Activated CD8-positive, alpha-beta memory T cell treated with anti-CD3 and anti-CD28 coated beads for 1 hour (primary cell): ENCODE measurements around the gene NR3C2.

ENCODE experiments used
- DNase-seq, 2 donors: peaks; one replicate each; pipeline ENCODE4 v3.0.0-alpha.2; 2020; ENCODE audit warnings: low read depth in 1 of 2; ENCODE audit errors: extremely low read depth in 1 of 2

NR3C2 gene

DNA sequence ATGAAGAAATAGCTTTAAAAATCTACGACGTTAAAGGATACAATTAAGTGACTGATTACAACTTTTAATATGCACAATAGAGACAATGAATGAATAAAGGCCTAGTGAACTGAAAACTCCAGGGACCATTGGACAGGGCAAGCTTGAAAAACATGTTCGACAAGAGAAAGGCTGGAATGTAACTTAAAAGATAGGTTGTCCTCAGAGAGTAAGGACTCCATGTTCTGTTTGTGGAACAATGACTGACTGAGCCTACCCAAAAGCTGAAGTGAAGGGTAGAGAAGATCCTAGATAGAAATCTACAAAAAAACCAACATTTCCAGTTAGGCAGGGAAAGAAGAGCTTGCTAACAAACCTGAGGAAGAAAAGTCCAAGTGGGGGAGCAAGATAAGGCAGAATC, 173.4 kb downstream of the NR3C2 start:
- DNase-seq = no peak

DNA sequence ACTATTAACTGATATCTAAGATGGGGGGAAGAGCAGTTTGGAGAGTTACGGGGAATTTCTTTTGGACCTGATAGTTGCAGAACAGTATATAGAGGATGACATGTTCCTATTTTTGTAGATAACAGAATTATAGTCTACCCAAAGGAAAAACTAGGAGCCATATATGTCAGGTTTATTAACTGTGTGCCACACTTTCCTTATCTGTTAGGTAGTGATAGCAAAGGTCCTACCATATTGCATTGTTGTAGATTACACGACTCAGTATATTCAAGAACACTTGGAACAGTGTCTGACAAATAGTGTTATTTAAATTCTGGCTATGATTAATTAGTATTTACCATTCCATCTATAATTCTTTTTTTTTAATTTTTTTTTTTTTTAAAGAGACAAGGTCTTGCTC, 175.3 kb downstream of the NR3C2 start:
- DNase-seq = no peak

DNA sequence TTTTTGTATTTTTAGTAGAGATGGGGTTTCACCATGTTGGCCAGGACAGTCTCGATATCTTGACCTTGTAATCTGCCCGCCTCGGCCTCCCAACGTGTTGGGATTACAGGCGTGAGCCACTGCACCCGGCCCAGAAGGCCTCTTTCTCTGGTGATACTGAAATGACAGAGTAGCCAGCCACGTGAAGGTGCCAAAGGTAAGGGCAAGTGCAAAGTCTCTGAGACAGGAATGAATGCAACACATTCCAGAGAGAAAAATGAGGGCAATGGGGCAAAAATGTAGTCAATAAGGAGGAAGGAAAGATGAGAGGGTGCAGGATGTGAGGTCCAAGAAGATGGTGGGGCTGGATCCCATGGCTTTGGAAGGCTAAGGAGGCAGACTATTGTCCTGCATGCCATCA, 176.0 kb downstream of the NR3C2 start:
- no peak for DNase-seq

DNA sequence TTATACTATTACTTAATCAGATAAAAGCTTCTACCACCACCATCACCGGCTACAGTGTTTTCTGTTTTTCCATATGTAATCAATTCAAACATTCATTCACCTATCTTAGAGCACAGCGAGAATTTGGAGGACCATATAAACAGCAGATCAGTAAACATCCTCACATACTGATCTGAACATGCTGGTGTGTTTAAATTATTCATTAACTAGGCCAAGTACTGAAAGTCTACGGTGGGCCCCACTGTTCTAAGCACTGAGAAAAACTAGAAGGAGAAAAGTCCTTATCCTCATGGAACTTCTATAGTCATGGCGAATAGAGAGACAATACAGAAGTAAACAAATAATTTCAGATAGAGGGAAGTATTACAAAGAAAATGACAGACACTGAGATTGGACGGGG, 176.6 kb downstream of the NR3C2 start:
- DNase-seq = no peak

DNA sequence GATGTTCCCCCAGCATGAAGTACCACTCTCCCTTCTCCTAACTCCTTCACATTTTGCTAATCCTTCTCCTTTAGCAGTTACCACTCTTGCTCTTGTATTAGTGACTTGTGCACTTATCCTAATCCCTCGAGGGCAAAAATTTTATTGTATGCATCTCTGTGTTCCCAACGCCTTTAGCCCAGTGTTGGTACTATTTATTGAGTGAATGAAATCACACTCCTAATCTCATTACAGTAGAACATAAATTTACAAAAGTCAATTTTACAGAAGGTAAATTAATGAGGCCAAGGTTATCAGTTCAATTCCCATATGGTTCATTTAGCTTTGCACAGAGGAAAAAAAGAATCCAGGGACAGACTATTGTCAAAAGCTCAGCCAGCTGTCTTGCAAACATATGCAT, 178.4 kb downstream of the NR3C2 start:
- DNase-seq = no peak

DNA sequence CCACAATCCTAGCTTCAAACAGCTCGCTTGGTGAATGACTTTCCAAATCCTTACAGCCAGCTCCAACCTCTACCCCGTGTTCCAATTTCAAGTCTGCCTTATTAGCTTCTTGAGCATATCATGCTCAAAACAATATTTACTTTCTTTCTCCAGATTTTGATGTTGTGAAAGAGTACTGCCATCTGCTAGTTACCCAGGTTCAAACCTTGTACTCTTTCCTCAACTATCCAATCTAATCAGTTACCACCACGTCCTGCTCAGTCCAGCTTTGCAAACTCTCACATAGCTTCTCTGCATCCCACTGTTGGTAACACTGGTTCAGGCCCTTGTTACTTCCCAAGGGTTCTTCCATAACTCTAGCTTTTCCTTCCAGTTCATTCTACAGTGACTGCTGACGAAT, 179.1 kb downstream of the NR3C2 start:
- no peak for DNase-seq

DNA sequence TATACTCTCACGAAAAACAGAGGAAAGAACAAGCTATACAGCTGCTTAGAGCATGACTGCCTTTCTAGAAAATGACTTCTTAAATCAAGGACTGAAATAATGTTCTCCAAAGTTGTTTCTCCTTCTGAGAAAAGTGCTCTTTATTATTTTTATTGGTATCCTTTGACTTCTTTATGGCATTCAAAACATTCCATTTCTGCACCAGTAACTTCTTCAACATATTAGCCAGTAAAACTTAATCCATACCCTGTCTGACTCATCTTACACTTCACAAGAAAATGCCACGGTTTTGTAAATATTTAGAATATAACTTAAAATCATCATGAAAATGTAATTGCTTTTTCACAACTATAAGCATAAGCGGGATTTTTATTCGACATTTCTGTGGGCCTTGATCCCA, 180.4 kb downstream of the NR3C2 start:
- no peak for DNase-seq

DNA sequence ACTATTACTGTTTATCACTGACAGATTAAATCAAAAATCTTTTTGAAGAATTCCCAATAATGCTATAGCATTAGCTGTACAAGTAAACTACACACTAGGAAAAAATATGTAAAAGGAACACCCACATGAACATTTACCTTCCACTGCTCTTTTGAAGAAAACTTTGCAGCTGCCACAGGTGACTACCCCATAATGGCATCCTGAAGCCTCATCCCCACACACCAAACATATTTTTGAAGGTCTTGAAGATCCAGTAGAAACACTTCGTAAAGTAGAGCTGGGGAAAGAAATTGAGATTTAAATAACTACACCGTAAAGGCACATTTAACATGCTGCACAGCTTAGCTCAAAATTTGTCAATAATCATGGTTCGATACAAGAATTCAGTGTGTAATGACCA, 182.4 kb downstream of the NR3C2 start:
- DNase-seq = no peak

DNA sequence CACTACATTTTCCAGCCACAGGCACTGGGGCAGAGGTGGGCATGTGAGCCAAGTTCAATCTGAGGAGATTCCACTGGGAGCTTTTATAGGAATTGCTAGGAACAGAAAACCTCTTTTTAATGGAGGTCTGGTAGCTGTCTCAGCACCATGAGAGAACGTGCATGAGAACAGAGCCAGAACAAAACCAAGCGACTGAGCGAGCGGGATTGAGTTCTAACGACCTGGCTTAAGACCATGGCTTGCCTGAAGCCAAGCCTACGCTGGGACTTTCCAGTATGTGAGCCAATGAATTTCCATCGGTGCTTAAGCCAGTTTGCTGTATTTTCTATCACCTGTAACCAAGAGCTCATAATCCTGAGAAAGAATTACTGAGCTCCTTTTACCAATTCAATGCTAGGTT, 183.7 kb downstream of the NR3C2 start:
- DNase-seq = no peak

DNA sequence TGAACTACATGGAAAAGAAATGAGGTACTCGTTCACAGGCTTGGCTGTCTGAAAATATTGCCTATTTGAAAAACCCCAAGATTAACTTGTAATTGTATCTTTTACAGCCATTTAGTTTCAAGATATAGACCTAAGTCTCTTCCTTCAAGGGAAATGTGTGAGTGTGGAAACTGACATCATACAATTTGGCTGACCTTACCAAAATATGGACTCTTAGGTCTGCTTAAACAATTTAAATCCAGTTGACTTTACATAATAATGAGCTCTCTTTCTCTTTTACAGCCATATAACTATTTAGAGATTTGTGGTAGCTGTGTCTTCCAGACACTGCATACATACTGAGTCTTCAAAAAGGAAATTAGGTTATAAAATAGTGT, 186.9 kb downstream of the NR3C2 start:
- DNase-seq = no peak

DNA sequence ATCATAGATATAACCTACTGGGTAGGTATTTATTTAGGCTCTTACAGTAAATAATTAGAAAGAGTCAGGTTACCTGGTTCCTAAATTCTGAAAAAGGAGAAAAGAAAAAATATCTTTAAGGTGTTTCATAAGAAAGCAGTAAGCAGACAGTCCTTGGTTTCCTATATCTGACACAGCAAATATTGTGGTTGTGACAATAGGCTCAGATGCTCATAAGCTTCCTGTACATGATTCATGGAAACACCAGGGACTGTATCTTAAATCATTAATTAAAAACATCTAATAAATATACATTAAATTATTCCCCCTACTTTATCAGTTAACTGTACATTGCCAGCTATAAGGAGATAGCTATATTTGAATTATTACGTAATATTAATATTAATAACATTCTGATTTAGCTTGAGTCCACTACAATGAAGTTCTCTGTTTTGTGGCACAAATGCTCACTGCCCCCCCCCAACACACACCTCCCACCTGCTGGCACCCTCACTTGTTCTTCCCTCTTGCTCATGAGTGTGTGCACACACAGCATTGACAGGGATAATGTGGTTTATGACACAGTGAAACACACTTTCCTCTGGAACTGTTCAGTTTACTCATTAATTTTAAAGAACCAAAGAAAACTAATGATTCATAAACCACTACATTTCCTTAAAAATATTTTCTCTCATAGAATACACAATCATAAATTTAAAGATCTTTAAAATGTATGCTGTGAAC, 187.4 kb downstream of the NR3C2 start:
- DNase-seq = no peak

DNA sequence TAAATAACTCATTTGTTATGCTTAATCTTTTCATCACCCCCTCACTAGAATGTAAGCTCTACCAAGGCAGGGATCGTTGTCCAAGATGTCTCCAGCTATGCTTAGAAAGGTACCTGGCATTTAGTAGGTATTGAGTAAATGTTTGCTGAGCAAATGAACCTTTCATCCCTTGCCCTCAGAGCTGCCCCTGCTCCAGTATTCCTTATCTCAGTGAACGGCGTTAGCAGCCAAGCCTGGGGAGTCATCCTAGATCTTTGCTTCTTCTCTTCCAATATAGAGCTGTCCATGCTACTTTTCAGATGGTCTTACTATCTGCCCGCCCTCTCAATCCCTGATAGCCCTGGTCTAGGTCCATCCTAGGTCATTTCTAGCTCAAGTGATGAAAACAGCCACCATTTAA, 188.4 kb downstream of the NR3C2 start:
- DNase-seq = no peak

DNA sequence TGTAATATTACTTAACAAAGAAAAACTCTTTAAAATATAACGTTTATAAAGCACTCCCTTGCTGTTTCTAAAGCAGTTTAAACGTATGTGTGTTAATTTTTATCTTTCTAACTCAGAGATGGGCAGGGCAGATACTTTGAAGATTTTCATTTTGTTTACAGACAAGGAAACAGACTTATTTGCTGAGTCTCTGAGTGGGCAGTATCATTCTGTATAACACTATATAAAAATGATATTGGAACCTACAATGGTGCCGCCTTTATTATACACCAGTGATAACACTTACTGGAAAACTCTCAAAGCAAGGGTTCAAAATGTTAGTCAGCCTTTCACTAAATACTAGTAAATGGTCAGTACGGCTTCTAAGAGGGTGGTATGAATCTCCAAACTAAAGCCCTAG, 193.4 kb downstream of the NR3C2 start:
- no peak for DNase-seq

DNA sequence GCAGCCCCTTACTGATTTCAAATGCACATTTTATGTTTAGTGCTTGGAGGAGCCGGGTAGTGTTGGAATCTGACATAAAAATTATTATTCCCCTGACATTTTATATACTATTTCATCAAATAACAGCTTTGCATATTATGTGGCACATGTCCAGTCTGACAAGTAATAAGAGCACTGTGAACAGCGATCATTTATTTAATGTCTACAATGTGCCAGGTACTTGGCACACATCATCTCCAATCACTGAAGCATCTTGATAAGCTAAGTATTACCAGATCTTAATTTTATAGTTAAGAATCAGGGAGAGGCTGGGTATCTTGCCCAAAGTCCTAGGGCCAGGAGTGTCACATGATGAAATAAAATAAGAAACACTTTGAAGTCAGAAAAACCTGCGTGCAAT, 197.2 kb downstream of the NR3C2 start:
- DNase-seq = no peak

DNA sequence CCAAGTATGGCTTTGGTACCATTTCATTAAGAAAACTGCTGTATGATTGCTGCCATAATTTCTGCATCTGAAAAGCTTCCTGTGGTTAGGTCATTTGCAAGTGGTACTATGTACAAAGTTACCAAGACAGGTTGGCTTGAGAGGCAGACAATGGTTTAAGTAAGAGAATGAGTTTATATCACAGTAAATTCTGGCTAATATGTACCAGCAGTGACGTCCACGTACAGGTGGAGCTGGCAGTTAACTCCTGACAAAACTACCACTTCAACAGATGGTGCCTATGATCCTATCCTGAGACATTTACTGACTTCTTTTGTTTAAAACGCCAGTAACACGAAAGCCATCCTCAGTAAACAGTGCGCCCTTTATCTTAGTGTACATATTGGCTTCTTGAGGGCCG, 198.4 kb downstream of the NR3C2 start:
- no peak for DNase-seq

DNA sequence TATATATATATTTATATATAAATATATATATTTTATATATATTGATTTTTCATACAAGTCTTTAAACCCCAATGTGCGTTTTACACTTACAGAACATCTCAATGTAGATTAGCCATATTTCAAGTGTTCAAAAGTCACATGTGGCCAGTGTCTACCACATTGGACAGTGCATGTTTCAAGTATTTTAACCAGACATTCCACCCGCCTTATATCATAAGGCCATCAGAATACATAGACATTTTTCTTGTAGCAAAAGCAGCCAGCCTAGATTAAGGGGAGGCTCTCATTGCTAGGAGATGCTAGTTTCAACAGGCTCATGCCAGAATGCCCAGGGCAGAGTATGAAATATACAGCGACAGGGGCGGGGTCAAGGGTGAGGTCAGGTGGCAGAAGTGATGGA, 202.0 kb downstream of the NR3C2 start:
- DNase-seq = no peak

DNA sequence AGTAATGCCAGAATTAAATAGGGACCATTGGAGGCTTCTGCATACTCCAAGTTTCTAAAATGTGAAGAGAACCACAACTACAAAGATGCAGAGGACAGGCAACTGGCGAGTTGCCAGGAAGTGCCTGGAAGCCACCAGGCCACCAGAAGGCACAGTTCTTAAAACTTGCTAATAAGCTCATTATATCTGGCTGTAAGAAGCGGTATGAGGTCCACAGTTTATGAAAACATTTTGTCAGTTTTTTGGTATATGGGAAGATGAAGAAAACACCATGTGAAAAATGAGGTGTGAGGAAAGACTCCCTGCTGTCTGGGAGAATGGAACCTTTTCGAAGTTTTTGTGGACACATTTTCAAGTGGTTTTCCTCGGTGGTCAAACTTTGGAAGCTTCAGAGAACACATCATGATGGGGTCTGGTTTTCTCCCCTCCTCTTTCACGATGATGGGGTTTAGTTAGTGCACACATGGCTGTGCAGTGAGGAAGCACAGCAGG, 202.7 kb downstream of the NR3C2 start:
- DNase-seq = no peak

DNA sequence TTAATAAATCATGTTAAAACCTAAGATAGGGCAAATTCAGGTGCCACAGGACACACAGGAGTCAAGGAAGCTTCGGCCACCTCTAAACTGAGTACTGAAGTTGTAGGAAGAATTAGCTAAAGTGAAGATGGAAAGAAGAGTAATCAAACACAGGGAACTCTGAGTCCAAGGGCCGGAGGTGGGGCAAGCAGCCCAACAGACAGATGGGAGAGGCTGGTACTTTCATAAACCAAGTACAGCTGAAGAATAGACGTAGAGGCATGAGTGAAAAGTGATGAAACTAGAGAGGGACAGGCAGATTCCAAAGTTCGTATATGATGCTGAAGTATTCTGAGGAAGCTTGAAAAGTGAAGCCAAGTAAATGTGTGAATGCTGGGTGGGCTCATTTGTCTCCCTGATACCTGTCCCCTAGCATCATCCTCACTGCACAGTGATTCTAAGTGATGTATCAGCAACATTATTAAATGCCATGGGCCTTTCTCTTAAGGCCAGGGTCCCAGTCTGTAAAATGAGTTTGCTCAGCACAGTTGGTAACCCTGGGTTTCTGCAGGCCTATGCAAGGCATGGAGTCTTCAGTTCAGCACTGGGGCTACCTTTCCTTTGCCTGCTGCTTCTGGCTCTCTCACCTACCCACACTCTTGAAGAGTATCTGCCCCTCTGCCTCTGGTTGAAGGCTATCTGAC, 203.3 kb downstream of the NR3C2 start:
- DNase-seq = no peak

DNA sequence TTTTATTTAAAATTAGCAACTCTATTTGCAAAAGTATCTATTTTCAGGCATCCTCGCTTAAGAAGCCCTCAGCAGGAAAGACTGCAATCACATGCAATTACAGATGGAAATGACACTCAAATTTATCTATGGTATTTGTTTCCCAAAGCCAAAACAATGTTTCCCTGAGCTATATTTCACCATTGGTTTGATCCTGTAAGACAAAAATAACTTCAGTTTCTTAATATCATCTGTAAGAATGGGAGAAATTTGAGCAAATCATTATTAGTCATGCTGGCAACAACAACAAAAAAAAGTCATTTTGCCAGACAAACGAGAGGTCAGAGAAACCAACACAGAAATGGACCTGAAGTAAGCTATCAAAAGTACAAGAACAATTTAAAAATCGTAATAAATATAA, 204.1 kb downstream of the NR3C2 start:
- no peak for DNase-seq

DNA sequence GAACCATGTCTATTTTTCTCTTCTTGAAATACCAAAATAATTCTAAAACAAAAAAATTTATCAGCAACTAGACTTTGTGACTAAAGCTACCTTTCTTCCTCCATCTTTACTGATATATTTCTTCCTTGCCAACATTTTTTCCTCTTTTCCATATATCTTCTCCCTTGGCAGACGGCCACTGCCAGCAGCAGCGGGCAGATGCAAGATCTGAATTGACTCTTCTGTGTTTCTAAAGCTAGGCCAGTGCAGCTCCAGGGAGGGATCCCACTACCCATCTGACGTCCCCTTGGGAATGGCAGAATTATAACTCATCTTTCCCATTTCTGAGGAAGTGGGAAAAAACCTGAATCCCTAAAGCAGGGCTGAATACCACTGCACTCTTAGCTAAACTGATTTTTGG, 206.4 kb downstream of the NR3C2 start:
- no peak for DNase-seq

DNA sequence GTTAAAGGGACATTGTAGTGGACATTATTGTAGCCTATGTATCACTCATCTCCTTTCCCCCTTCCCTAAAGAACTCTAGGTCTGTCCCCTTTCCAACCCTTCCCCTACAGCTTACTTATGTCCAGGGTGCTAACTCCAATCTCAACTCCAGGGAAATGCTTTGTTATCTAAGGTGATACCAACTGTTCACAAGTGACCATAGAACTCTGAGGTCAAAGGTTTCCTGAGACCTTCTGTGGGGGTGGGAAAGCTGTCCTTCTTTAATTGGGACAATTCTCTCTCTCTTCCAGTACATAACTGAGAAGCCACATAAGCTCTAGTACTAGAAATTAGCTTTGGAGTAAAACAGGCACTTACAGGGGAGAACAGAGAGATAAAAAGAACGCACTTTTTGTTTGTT, 212.4 kb downstream of the NR3C2 start:
- no peak for DNase-seq

DNA sequence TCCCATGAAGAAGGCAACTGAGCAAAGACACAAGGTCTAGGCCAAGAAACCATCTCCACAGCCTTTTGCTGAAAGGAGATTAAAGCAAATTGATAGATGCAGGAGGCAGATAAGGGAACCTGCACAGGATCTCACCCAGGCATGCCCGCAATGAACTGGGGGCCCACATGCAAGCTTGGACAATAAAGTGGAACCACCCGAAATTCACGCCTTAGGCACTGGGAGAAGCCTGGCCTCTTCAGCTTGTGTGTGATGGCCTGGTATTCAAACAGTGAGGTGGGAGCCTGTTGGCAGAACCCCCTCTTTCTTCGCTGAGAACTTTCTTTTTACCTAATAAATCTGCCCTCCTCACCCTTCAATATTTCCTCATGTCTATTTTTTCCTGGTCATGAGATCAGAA, 213.2 kb downstream of the NR3C2 start:
- DNase-seq = no peak

DNA sequence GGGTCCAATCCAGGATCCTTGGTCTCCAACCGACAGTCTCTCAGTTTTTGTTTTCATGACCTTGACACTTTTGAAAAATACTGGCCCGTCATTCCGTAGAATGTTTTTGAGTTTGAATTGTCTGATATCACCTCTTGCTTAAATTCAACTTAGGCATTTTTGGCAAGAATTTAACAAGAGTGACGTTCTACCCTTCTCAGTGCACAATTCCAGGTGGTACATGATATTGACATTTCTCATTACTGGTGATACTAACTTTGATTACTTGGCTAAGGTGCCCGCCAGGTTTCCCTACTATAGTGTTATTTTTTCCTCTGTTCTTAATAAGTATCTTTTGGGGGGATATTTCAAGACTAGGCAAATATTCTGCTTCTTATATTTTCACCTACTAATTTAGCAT, 215.1 kb downstream of the NR3C2 start:
- DNase-seq = no peak
